GM18861 (cell line): ENCODE measurements around the gene SLC47A2.

Source experiments
- ATAC-seq: cut with Tn5 transposase; IDR thresholded peaks from one replicate; pipeline ENCODE4 v1.9.1; 2021; ENCODE audit not compliant: unreplicated experiment

SLC47A2 gene

GRCh38 chr17:19728084-19728495 lies 11.7 kb upstream of the SLC47A2 start:
- no peak for ATAC-seq

- no peak for ATAC-seq
Measured at GRCh38 chr17:19727501-19728078, 11.2 kb upstream of the SLC47A2 start.

DNA sequence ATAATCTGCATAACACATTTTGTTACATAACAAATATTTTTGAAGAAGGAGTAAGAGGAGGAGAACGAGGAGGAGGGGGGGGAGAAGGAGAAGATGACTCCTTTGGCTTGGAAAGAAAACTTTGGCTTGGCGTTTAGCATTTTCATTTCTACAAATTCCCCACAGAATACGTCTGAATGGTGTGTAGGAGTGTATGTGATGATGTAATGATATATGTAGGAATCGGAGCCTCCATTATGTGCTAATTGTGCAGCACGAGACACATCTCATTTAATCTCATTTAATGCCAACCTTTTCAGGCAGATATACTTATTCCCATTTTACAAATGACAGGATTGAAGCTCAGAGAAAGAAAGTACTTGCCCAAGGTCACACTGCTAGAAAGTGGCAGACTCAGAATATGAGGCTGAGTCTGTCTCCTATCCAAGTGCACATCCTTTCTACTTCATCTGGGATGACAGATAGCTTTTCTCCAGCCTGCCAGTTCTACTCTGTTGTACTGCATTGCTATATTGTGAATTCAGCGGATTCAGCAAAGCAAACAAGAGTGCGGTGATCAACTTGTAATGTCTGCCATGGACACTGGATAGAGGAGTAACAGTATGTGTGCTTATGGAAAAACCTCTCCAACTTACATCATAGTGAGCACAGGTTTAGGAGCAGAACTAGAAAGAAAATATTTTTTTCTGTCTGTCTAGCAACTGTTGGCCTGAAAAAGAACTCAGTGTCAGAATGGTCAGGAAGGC lies 10.4 kb upstream of the SLC47A2 start:
- ATAC-seq: no peak

DNA sequence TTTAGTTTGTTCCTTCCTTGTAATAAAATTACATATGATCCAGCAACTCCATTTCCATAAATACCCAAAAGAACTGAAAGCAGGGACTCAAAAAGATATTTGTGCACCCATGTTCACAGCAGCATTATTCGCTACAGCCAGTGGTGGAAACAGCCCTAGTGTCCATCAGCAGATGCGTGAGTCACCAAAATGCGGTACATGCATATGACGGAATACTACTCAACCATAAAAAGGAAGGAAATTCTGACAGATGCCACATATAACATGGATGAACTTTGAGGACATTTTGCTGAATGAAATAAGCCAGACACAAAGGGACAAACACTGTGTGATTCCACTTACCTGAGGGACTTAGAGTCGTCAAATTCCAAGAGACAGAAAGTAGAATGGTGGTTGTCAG lies 9.1 kb upstream of the SLC47A2 start:
- no peak for ATAC-seq

- ATAC-seq: no peak
Measured at GRCh38 chr17:19724501-19725420, 8.4 kb upstream of the SLC47A2 start.

DNA sequence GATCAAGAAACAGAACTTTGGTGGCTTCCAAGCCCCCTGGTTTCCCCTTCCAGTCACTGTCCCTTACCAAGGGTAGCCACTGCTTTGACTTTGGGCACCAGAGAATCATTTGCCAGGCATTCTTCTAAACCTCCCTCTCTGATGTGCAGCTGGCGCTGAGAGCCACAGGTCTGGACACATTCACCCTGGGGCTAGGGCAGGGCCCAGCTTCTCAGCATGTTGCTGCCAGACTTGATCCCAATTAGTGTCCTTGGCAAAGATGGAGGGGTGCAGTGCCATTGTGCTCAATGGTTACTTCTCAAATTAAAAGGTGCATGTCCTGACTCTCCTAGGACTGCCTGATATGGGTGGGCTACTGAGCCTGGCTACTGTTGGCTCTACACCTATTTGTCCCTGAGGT lies 7.6 kb upstream of the SLC47A2 start:
- no peak for ATAC-seq

DNA sequence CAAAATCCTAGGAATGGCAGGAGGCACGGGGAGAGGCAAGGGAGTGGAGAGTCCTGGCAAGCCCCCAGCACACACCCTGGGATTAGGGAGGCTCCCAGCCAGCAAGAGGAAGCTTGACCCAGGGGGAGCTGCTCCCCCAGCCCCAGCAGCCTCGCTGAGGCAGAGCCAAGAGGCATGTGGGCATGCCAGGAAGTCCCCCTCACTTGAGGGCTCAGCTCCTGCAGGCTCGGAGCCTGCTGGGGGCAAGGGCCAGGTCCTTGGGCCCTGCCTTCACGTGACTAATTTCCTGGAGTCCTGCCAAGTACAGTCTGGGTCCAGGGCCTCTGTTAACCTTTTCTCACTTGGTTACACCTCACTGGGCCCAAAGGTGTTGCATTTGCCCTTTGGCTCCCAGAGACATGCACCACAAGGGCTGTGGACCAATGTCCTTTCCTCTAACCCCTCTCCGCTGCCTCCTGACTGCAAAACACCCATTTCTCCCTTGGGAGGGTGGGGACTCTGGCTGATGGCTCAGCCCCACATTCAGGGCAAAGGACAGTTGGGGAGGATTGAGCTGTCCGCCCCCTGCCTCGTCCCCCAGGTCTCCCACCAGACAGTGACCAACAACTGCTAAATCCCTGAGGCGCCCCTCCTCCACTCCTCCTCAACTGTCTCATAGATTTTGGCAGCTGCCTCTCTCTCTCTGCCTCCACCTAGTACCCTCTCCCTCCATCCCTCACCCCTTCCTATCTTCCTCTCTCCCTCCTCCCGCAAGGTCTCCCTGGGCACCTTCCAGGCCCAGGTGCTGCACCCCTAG lies 4.4 kb upstream of the SLC47A2 start:
- no peak for ATAC-seq

- no peak for ATAC-seq
Measured at GRCh38 chr17:19720210-19720475, 3.8 kb upstream of the SLC47A2 start.

DNA sequence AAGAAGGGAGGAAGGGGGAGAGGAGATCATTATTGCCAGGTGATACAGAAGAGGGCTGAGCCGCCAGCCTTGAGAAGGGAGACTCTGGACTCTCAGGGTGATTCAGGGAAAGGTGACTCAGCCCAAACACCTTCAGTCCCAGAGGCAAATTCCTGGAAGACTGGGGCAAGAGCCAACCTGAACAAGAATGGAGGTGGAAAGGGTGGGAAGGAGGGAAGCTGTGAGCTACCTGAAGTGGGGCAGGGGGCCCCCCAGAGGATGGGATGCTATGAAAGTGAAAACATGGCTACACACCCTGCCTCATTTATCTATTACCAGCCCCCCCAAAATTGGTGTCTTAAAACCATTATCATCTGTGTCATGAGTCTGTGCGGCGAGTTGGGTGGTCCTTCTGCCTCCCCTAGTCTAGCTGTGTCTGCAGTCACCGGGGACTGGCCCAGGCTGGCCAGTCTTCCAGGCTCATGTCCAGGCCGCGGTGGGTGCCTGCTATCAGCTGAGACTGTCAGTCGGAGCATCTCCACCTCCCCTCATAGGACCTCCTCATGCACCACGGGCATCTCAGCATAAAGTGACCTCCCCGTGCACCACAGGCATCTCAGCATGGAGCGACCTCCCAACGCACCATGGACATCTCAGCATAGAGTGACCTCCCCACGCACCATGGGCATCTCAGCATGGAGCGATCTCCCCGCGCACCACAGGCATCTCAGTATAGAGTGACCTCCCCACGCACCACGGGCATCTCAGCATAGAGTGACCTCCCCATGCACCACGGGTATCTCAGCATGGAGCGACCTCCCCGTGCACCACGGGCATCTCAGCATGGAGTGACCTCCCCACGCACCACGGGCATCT lies 3.2 kb upstream of the SLC47A2 start:
- no peak for ATAC-seq

DNA sequence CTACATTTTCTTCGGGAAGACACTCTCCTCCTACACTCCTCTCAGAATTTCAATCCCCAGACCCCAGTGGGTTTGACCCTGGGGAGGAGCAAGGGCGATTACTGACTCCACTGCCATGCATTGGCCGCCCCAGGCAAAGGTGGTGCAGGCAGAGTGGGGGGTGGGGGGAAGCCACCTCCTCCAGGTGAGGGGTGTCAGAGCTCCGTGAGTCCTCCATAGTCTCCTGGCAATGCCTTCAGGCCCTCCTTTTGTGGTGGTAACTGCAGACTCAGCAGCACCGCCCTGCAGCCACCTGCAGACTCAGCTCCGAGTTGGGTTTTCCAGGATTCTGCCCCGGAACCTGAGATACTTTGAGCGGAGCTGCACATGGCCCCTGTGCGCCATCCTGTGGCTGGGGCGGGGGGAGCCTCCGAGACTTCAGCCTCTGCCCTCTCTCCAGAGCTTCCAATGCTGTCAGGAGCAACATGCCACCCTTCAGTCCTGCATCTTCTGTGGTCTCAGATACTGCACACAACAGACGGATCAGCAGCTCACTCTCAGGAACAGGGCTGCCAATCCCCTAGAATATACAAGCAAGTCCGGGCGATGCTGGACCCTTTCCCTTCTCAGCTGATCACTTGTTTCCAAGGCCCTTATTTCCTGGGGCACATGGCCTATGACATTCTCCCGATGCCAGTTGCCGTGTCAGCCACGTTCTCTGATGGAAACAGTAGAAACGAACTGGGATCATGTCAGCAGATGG lies 2.4 kb upstream of the SLC47A2 start:
- no peak for ATAC-seq

- ATAC-seq: no peak
Measured at GRCh38 chr17:19718041-19718612, 1.7 kb upstream of the SLC47A2 start.

GRCh38 chr17:19717411-19717908 lies 1.1 kb upstream of the SLC47A2 start:
- ATAC-seq: no peak

- no peak for ATAC-seq
Measured at GRCh38 chr17:19717031-19717360, 612 bp upstream of the SLC47A2 start.

DNA sequence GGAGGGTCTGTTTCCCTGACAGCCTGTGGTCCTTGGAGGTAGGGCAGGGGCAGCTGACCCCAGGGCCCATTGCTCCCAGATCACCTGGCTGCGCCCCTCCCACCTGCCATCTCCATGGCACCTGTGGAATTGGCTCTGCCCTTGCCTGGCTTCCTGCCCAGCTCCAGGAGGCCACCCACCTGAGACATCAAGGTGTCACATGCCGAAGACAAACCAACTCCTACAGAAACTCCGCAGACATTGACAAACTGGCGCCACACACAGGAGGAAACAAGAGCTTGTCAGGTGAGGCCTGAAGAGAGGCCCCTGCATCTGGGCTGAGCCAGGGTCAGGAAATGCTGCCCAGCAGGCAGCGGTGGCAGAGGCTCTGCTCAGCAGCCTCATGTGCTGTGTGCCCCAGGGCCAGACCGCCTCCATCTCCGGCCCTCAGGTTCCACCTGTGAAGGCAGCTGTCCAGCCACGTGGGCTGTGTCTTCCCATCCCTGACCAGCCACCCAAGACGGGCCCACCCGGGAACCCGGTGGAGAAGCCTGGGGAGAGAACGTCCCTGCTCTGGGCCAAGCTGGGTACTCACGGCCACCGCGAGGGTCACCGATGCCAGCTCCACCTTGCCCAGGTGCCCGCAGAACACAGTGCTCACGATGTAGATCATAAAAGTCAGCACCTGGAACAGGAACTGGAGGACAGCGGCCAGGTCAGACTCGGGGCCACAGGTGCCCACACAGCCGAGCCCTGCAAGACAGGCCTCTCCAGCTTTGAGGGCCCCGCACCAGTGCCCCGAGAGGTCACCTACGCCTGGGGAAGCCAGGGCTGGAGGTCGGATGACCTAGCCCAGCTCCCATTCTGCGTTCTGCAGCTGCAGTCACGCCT lies 1.6 kb downstream of the SLC47A2 start:
- ATAC-seq: no peak

DNA sequence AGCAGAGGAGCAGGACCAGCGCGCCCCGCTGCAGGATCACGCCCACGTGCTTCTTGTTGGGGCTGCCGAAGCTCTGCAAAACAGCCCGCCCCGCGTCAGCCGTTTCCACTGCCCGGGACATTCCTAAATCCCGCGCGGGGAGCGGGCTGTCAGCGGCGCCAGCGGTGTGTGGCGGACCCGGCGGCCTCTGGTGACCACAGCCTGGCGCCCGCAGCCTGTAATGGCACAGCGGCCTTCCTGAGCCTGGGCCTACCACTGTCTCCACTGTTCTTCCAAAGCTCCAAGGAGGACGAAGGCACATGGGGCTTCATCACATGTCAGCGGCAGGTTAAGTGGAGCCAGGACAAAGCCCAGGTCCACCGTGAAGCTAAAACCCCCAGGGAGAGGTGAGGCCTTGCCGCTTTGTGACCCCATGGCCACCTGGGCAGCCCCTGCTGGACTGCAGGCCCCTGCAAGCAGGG lies 2.5 kb downstream of the SLC47A2 start:
- ATAC-seq: no peak

DNA sequence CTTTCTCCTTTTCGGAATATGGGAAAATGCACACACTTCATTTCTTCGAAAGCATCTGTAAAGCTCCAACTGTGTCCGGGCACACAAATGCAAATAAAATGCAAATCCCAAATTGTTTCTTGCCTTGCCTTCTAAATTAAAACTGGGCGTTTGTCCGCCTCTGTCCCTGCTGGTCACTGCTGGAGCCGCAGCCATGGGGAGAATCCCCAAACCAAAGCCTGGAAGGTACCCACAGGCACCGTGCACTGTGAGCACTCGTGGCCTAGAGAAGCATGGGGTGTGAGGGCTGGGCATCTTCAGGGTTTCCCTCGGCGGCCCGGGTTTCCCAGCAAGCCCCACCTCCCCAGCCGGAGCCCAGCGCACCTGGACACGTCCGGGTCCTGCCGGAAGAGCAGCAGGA lies 2.9 kb downstream of the SLC47A2 start:
- ATAC-seq: no peak

- ATAC-seq: no peak
Measured at GRCh38 chr17:19712436-19713004, 3.9 kb downstream of the SLC47A2 start.

DNA sequence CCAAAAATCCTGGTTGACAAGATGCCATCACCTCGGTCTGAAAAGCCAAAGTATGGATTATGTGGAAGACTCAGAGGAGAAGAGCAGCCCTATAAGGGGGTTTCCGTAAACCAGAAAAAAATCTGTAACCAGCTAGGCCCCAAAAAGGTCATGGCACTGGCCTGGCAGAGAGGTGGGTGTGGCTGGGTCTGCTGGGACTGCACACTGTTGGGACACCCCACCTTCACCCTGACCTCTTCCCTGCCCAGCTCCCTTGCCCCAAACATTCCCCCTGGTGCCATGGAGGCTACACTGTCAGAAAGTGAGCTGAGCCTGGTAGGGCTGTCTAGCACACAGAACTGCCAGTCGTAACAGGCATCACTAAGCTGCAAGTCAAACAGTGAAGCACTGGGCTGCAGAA lies 6.5 kb downstream of the SLC47A2 start:
- no peak for ATAC-seq
